Gastrocnemius medialis (tissue), 4 donors: ENCODE data around the gene SATB2.

ENCODE experiments used
- CTCF ChIP-seq, 5 experiments: fragments of 450-650 bp in 3 of 5; fragments of 200-600 bp in 2 of 5; sonication (generic) in 2 of 5; IDR thresholded peaks in 4 of 5; conservative IDR thresholded peaks in 1 of 5; 1 replicate in 4 of 5; 2 replicates in 1 of 5; pipeline ENCODE4 v1.5.1; 2016 to 2019; ENCODE audit warnings: antibody characterized with exemption in 5 of 5, mild to moderate bottlenecking in 3 of 5, moderate library complexity in 3 of 5
- POLR2A ChIP-seq, 2 donors: fragments of 450-650 bp; IDR thresholded peaks; one replicate each; pipeline ENCODE4 v1.6.1; 2017; ENCODE audit warnings: antibody characterized with exemption in 2 of 2, mild to moderate bottlenecking in 2 of 2, moderate library complexity in 2 of 2

GRCh38 chr2:199505755-199506403, 48.1 kb upstream of the SATB2 start:
- TF ChIP-seq CTCF (IDR thresholded peaks at IDR 0.05 in 4 of 5, conservative IDR thresholded peaks at IDR 0.05 in 1 of 5) (no peak), POLR2A (IDR thresholded peaks at IDR 0.05) (no peak)
